GM06990 (cell line): ENCODE data around the gene LDLRAD2.

Experiments used
- DNase-seq: peaks from one replicate; pipeline ENCODE4 v3.0.0-alpha.2; 2011; ENCODE audit not compliant: insufficient read length; ENCODE audit errors: extremely low read depth
- H3K27me3 ChIP-seq: replicated peaks from 2 replicates; pipeline ENCODE4 v1.6.0; 2011; ENCODE audit warnings: low read length; ENCODE audit not compliant: control insufficient read depth, insufficient read depth
- H3K36me3 ChIP-seq: 2 replicates; pipeline ENCODE4 v1.5.1; 2011; ENCODE audit warnings: low read length; ENCODE audit not compliant: control insufficient read depth, insufficient read depth
- H3K4me3 ChIP-seq: replicated peaks from 2 replicates; pipeline ENCODE4 v1.5.1; 2011; ENCODE audit warnings: low read depth, mild to moderate bottlenecking, control low read depth, low read length
- CTCF ChIP-seq: IDR thresholded peaks from 2 replicates; pipeline ENCODE4 v1.5.1; 2011; ENCODE audit warnings: low read length, control low read depth, mild to moderate bottlenecking, inconsistent platforms; ENCODE audit not compliant: insufficient read depth, poor library complexity, severe bottlenecking

Gene LDLRAD2

GRCh38 chr1:21855257-21856096 lies 43.4 kb downstream of the LDLRAD2 start:
- TF ChIP-seq CTCF, result no peak
- Histone ChIP-seq H3K27me3 (no peaks in the 10 kb centered on the region), H3K36me3 (no peaks in the 10 kb centered on the region), H3K4me3 (no peak overlapping the region)
- DNase-seq, result no peak

GRCh38 chr1:21857142-21857839 lies 45.2 kb downstream of the LDLRAD2 start:
- no peak for TF ChIP-seq CTCF
- Histone ChIP-seq H3K36me3 (no peaks in the 10 kb centered on the region), H3K4me3 (no peak overlapping the region), H3K27me3 (no peaks in the 10 kb centered on the region)
- no peak for DNase-seq

GRCh38 chr1:21857840-21858670 lies 46.0 kb downstream of the LDLRAD2 start:
- Histone ChIP-seq H3K27me3 (no peaks in the 10 kb centered on the region), H3K4me3 (no peak overlapping the region), H3K36me3 (no peaks in the 10 kb centered on the region)
- TF ChIP-seq CTCF, result no peak
- DNase-seq, result no peak

- Histone ChIP-seq H3K27me3 (no peaks in the 10 kb centered on the region), H3K4me3 (no peak overlapping the region), H3K36me3 (no peaks in the 10 kb centered on the region)
- no peak for DNase-seq
- TF ChIP-seq CTCF, result no peak
Observed at GRCh38 chr1:21859669-21860179, 47.7 kb downstream of the LDLRAD2 start.

- no peak for DNase-seq
- H3K36me3 ChIP-seq, result no peaks in the 10 kb centered on the region
- no peak for TF ChIP-seq CTCF
- H3K4me3 ChIP-seq, result no peak overlapping the region
- H3K27me3 ChIP-seq, result no peaks in the 10 kb centered on the region
Observed at GRCh38 chr1:21860971-21861370, 48.9 kb downstream of the LDLRAD2 start.
